SK-N-SH treated with all-trans-retinoic acid at 6 μM for 48 hours (cell line): Measurements from ENCODE around the gene TWNK.

Source experiments
- ATAC-seq: fragments of 200-7000 bp; cut with Tn5 transposase; 3 replicates; pipeline ENCODE4 v1.9.1; 2020; ENCODE audit warnings: mild to moderate bottlenecking, moderate library complexity
- ARNTL ChIP-seq: fragments of 450-650 bp; formaldehyde crosslinking; IDR thresholded peaks from 2 replicates; pipeline ENCODE4 v1.5.0; 2020; ENCODE audit warnings: low read depth, mild to moderate bottlenecking, moderate library complexity, borderline replicate concordance
- CREB5 ChIP-seq: fragments of 250-450 bp; sonication (Bioruptor Pico); IDR thresholded peaks from 2 replicates; pipeline ENCODE4 v1.5.1; 2020; ENCODE audit warnings: low read depth, mild to moderate bottlenecking, moderate library complexity
- CSDC2 ChIP-seq: fragments of 250-450 bp; sonication (Bioruptor Pico); IDR thresholded peaks from 2 replicates; pipeline ENCODE4 v1.5.0; 2020; ENCODE audit warnings: mild to moderate bottlenecking, moderate library complexity
- ESRRG ChIP-seq: fragments of 250-450 bp; sonication (Bioruptor Pico); IDR thresholded peaks from 2 replicates; pipeline ENCODE4 v1.6.1; 2021; ENCODE audit warnings: mild to moderate bottlenecking
- GLIS3 ChIP-seq: fragments of 250-450 bp; sonication (Bioruptor Pico); IDR thresholded peaks from 2 replicates; pipeline ENCODE4 v1.5.0; 2020; ENCODE audit warnings: mild to moderate bottlenecking, moderate library complexity
- ISL1 ChIP-seq: fragments of 250-450 bp; sonication (Bioruptor Pico); IDR thresholded peaks from 2 replicates; pipeline ENCODE4 v2.1.2; 2022; ENCODE audit warnings: mild to moderate bottlenecking, moderate library complexity
- OSR1 ChIP-seq: fragments of 250-450 bp; sonication (Bioruptor Pico); IDR thresholded peaks from 2 replicates; pipeline ENCODE4 v1.8.0; 2022; ENCODE audit warnings: moderate library complexity, mild to moderate bottlenecking, inconsistent platforms
- PATZ1 ChIP-seq: fragments of 250-450 bp; sonication (Bioruptor Pico); IDR thresholded peaks from 2 replicates; pipeline ENCODE4 v1.8.0; 2020; ENCODE audit warnings: mild to moderate bottlenecking, moderate library complexity, borderline replicate concordance
- POU6F1 ChIP-seq: fragments of 250-450 bp; sonication (Bioruptor Pico); IDR thresholded peaks from 2 replicates; pipeline ENCODE4 v1.8.0; 2021; ENCODE audit warnings: low read depth, mild to moderate bottlenecking, moderate library complexity, borderline replicate concordance
- PPARA ChIP-seq: fragments of 250-450 bp; sonication (Bioruptor Pico); IDR thresholded peaks from 2 replicates; pipeline ENCODE4 v1.5.0; 2020; ENCODE audit warnings: mild to moderate bottlenecking, borderline replicate concordance
- RARB ChIP-seq: fragments of 250-450 bp; sonication (Bioruptor Pico); IDR thresholded peaks from 2 replicates; pipeline ENCODE4 v1.8.0; 2021; ENCODE audit warnings: mild to moderate bottlenecking, moderate library complexity
- SNAI2 ChIP-seq: fragments of 250-450 bp; sonication (Bioruptor Pico); IDR thresholded peaks from 2 replicates; pipeline ENCODE4 v1.5.0; 2020; ENCODE audit warnings: mild to moderate bottlenecking, moderate library complexity
- TOX ChIP-seq: fragments of 250-450 bp; sonication (Bioruptor Pico); IDR thresholded peaks from 2 replicates; pipeline ENCODE4 v1.8.0; 2021; ENCODE audit warnings: mild to moderate bottlenecking, moderate library complexity, borderline replicate concordance
- TSHZ2 ChIP-seq: fragments of 250-450 bp; sonication (Bioruptor Pico); IDR thresholded peaks from 2 replicates; pipeline ENCODE4 v1.5.0; 2020; ENCODE audit warnings: mild to moderate bottlenecking, moderate library complexity
- ZC3H10 ChIP-seq: fragments of 250-450 bp; sonication (Bioruptor Pico); IDR thresholded peaks from 2 replicates; pipeline ENCODE4 v1.5.1; 2021; ENCODE audit warnings: mild to moderate bottlenecking, moderate library complexity
- ZFP3 ChIP-seq: fragments of 250-450 bp; sonication (Bioruptor Pico); IDR thresholded peaks from 2 replicates; pipeline ENCODE4 v1.5.0; 2020; ENCODE audit warnings: mild to moderate bottlenecking, moderate library complexity
- ZFP30 ChIP-seq: fragments of 450-650 bp; formaldehyde crosslinking; IDR thresholded peaks from 2 replicates; pipeline ENCODE4 v1.5.0; 2022; ENCODE audit warnings: mild to moderate bottlenecking, moderate library complexity
- ZNF565 ChIP-seq: fragments of 450-650 bp; formaldehyde crosslinking; conservative IDR thresholded peaks from 2 replicates; pipeline ENCODE4 v1.5.0; 2020; ENCODE audit warnings: low read depth, mild to moderate bottlenecking, moderate library complexity
- ZNF70 ChIP-seq: fragments of 450-650 bp; formaldehyde crosslinking; IDR thresholded peaks from 2 replicates; pipeline ENCODE4 v1.5.0; 2020; ENCODE audit warnings: mild to moderate bottlenecking, moderate library complexity
- ZNF8 ChIP-seq: fragments of 450-650 bp; formaldehyde crosslinking; IDR thresholded peaks from 2 replicates; pipeline ENCODE4 v1.5.0; 2020; ENCODE audit warnings: mild to moderate bottlenecking, moderate library complexity

TWNK gene

GRCh38 chr10:100980311-100980710 is 7.0 kb upstream of the TWNK start:
- no peak for ATAC-seq
- TF ChIP-seq GLIS3 (CRISPR knock-in tag) = no peak
- TF ChIP-seq PATZ1 = no peak
- TF ChIP-seq OSR1 (CRISPR knock-in tag) = no peak
- TF ChIP-seq ARNTL (CRISPR knock-in tag) = no peak
- TF ChIP-seq RARB = no peak
- no peak for TF ChIP-seq TSHZ2 (CRISPR knock-in tag)
- no peak for TF ChIP-seq ZNF70 (CRISPR knock-in tag)
- no peak for TF ChIP-seq ESRRG (CRISPR knock-in tag)

- ATAC-seq = no peak
- TF ChIP-seq PATZ1 = no peak
- TF ChIP-seq PPARA = no peak
- no peak for TF ChIP-seq ARNTL (CRISPR knock-in tag)
- no peak for TF ChIP-seq CSDC2
- TF ChIP-seq POU6F1 (CRISPR knock-in tag) = no peak
- TF ChIP-seq ZNF565 = no peak
- TF ChIP-seq ZFP30 (CRISPR knock-in tag) = no peak
- no peak for TF ChIP-seq TOX
- no peak for TF ChIP-seq ISL1 (CRISPR knock-in tag)
- no peak for TF ChIP-seq SNAI2 (CRISPR knock-in tag)
- TF ChIP-seq, all 23 proteins: peak for 0
Observed at GRCh38 chr10:100980711-100981110, 6.6 kb upstream of the TWNK start.

- TF ChIP-seq ZNF8 (no peak), TOX (no peak), ZFP3 (no peak)
- ATAC-seq = no peak
Observed at GRCh38 chr10:100981178-100981772, 6.1 kb upstream of the TWNK start.

- no peak for ATAC-seq
- TF ChIP-seq OSR1 (CRISPR knock-in tag) (no peak), PATZ1 (no peak), ZNF565 (no peak), POU6F1 (CRISPR knock-in tag) (no peak), ZFP3 (no peak), CREB5 (no peak), CSDC2 (no peak), GLIS3 (CRISPR knock-in tag) (no peak), PPARA (no peak), ZNF70 (CRISPR knock-in tag) (no peak), ZFP30 (CRISPR knock-in tag) (no peak), ZC3H10 (CRISPR knock-in tag) (no peak)
Observed at GRCh38 chr10:100982916-100983830, 4.2 kb upstream of the TWNK start.
